ENCODE measurements around the gene GPD2. TPM values are rescaled to one million over a fixed set of nuclear protein-coding genes. Genes with fewer than 3 reads are reported as not detected.

The GPD2 gene
- total and polyA plus RNA-seq, 2 of the 13 experiments (the other 11 are each of a cell fraction or from before 2014, with no cell fraction given), result not detected

DNA sequence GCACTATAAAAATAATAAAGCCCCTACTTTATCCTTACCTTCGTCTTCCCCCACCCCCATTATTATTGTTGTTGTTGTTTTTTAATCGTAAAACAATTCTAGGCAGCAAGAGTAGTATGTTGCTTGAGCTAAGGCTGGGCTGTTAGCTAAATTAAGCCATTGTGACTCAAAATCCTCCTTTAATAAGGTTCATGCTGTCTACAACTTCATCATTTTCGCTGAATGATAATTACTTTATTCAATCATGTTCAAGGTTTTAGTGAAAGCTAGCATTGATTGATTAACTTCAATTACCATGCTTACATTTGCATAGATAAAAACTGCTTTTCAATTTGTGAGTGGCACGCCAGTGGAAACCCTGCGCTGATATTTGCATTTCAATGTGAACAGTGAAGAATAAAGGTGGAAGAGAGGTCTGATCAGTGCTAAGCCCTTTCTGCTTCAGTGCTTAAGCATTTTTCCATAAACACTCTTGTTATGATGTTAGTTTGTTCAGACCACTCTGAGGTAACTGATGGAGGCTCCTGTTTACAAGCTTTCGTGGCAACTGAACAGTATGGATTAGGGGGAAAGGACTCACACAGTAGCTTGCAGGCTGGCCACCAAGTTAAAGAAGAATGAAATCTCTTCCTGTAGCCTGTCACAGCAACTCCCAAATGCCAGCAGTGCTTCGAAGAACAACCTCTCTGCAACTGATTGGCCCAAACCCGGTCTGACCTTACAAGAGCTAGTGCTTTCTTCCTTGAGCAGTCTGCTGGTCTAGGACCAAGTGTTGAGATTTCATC is 156.8 kb downstream of the GPD2 start:
- in situ Hi-C loops (cut with HindIII; ENCODE audit: extremely low pct_ligation_motif_present, low pct_unique_long_range_greater_than_20kb), result no loop called here
- no peak overlapping the region for H3K4me2 ChIP-seq (ENCODE audit: low read depth, low read length)
- POLR2A ChIA-PET, result no interaction called here

DNA sequence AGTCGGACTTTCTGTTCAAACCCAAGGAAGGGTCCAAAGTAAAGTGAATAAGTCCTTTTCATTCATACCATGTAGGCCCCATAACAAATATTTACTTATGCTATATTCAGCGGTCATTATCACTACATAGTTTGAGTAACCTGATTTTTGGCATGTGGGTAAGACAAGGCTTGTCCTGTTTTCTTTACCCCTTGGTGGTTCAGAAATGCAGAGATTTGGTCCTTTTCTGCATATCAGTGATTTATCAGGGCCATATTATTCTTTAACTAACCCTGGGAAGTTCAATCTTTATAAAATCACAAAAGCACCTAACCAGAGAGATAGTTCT is 157.4 kb downstream of the GPD2 start:
- Histone ChIP-seq H3K4me3 (replicated peaks in 1 of 3; ENCODE audit: insufficient read depth in 1 of 3, low read depth in 2 of 3, low read length in 3 of 3) (no peak overlapping the region), H3K79me2 (ENCODE audit: insufficient read depth, low read length) (no peaks in the 10 kb centered on the region), H4K20me1 (ENCODE audit: insufficient read depth, low read length) (no peaks in the 10 kb centered on the region), H3K36me3 (replicated peaks in 1 of 2; ENCODE audit: control insufficient read depth in 1 of 2, insufficient read depth in 2 of 2, low read length in 2 of 2) (no peaks in the 10 kb centered on the region), H2AFZ (ENCODE audit: low read length) (no peak overlapping the region), H3K4me1 (ENCODE audit: insufficient read depth, low read length) (0 out of 2 replicates have a peak, but pooled peaks cover 8% of the 10 kb centered on the region), H3K27me3 (ENCODE audit: control insufficient read depth in 1 of 2, insufficient read depth in 2 of 2, low read length in 2 of 2) (no peaks in the 10 kb centered on the region), H3K9me3 (ENCODE audit: low read length) (no peaks in the 10 kb centered on the region), H3K4me2 (ENCODE audit: low read depth, low read length) (no peak overlapping the region), H3K9ac (ENCODE audit: insufficient read depth, low read depth, low read length) (no peak overlapping the region), H3K27ac (ENCODE audit: extremely low read length, insufficient read depth, low read length) (no peak overlapping the region)
- no TSS peak for BruUV-seq (replicated peaks)
- ChIA-PET POLR2A (no interaction called here), CTCF (ENCODE audit: low intra/inter-chr PET ratio, low total read pairs) (no interaction called here)
- no peak for TF ChIP-seq DR1 (CRISPR knock-in tag; IDR thresholded peaks at IDR 0.05)
- TF ChIP-seq, protein P1, sequence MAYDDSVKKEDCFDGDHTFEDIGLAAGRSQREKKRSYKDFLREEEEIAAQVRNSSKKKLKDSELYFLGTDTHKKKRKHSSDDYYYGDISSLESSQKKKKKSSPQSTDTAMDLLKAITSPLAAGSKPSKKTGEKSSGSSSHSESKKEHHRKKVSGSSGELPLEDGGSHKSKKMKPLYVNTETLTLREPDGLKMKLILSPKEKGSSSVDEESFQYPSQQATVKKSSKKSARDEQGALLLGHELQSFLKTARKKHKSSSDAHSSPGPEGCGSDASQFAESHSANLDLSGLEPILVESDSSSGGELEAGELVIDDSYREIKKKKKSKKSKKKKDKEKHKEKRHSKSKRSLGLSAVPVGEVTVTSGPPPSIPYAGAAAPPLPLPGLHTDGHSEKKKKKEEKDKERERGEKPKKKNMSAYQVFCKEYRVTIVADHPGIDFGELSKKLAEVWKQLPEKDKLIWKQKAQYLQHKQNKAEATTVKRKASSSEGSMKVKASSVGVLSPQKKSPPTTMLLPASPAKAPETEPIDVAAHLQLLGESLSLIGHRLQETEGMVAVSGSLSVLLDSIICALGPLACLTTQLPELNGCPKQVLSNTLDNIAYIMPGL (CRISPR knock-in tag; IDR thresholded peaks at IDR 0.05; ENCODE audit: borderline replicate concordance in 1 of 2, low read depth in 1 of 2), result no peak
- peak; percentile 95 for TF ChIP-seq GFI1 (CRISPR knock-in tag; IDR thresholded peaks at IDR 0.05; ENCODE audit: borderline replicate concordance)
- TF ChIP-seq BRCA1 (CRISPR knock-in tag; IDR thresholded peaks at IDR 0.05), result no peak
- TF ChIP-seq, protein P2, sequence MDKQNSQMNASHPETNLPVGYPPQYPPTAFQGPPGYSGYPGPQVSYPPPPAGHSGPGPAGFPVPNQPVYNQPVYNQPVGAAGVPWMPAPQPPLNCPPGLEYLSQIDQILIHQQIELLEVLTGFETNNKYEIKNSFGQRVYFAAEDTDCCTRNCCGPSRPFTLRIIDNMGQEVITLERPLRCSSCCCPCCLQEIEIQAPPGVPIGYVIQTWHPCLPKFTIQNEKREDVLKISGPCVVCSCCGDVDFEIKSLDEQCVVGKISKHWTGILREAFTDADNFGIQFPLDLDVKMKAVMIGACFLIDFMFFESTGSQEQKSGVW (CRISPR knock-in tag; IDR thresholded peaks at IDR 0.05; ENCODE audit: borderline replicate concordance), result no peak
- TF ChIP-seq SALL2 (CRISPR knock-in tag; IDR thresholded peaks at IDR 0.05), result no peak
- TF ChIP-seq RCOR2 (CRISPR knock-in tag; IDR thresholded peaks at IDR 0.05), result no peak
- WGBS (ENCODE audit: low lambda C conversion rate), result 0% methylated on average over 2 of the region's 2 CpGs
- intact Hi-C loops (cut with micrococcal nuclease; ENCODE audit: unreplicated experiment), result loop anchor here (5.0 kb wide), 1 partner anchor 599 kb away; no protein-coding TSS in a partner anchor
- FAIRE-seq (no peak), DNase-seq (ENCODE audit: low spot score) (peak; percentile 5), ATAC-seq (no peak; the same call in 2 of the 3 replicates)
- in situ Hi-C loops (cut with HindIII; ENCODE audit: extremely low pct_ligation_motif_present, low pct_unique_long_range_greater_than_20kb), result no loop called here

More for the DNA sequence above, 156.8 kb downstream of the GPD2 start:
- Histone ChIP-seq H3K27ac (ENCODE audit: extremely low read length, insufficient read depth, low read length) (no peak overlapping the region), H3K9ac (ENCODE audit: insufficient read depth, low read depth, low read length) (no peak overlapping the region), H4K20me1 (ENCODE audit: insufficient read depth, low read length) (no peaks in the 10 kb centered on the region), H3K9me3 (ENCODE audit: low read length) (no peaks in the 10 kb centered on the region), H2AFZ (ENCODE audit: low read length) (no peak overlapping the region), H3K4me1 (ENCODE audit: insufficient read depth, low read length) (0 out of 2 replicates have a peak, but pooled peaks cover 8% of the 10 kb centered on the region), H3K4me3 (replicated peaks in 1 of 3; ENCODE audit: insufficient read depth in 1 of 3, low read depth in 2 of 3, low read length in 3 of 3) (no peak overlapping the region), H3K36me3 (replicated peaks in 1 of 2; ENCODE audit: control insufficient read depth in 1 of 2, insufficient read depth in 2 of 2, low read length in 2 of 2) (no peaks in the 10 kb centered on the region), H3K27me3 (ENCODE audit: control insufficient read depth in 1 of 2, insufficient read depth in 2 of 2, low read length in 2 of 2) (no peaks in the 10 kb centered on the region), H3K79me2 (ENCODE audit: insufficient read depth, low read length) (no peaks in the 10 kb centered on the region)
- CTCF ChIA-PET (ENCODE audit: low intra/inter-chr PET ratio, low total read pairs), result no interaction called here
- no peak for DNase-seq (ENCODE audit: low spot score)
- intact Hi-C loops (cut with micrococcal nuclease; ENCODE audit: unreplicated experiment), result loop anchor here (5.0 kb wide), 1 partner anchor 599 kb away; no protein-coding TSS in a partner anchor
- no TSS peak for BruUV-seq (replicated peaks)
- 33% methylated on average over 8 of the region's 8 CpGs for WGBS (ENCODE audit: low lambda C conversion rate)
- ATAC-seq, result no peak
- TF ChIP-seq FOSL2 (CRISPR knock-in tag; IDR thresholded peaks at IDR 0.05) (no peak), NCOA5 (CRISPR knock-in tag; IDR thresholded peaks at IDR 0.05) (no peak), NFKB2 (CRISPR knock-in tag; IDR thresholded peaks at IDR 0.05; ENCODE audit: borderline replicate concordance) (no peak), ZFX (CRISPR knock-in tag; IDR thresholded peaks at IDR 0.05; ENCODE audit: low read depth) (no peak)
- no peak for FAIRE-seq
